Naive thymus-derived CD4-positive, alpha-beta T cell (primary cell): Measurements from ENCODE around the gene DGKI. TPM values are rescaled to one million over a fixed set of nuclear protein-coding genes. Genes with fewer than 3 reads are reported as not detected.

Experiments used
- ATAC-seq: fragments of 150-1000 bp; cut with Tn5 transposase; 2 replicates; pipeline ENCODE4 v1.10.0; 2021; ENCODE audit warnings: mild to moderate bottlenecking, moderate library complexity
- CTCF ChIA-PET: fragments of 350-600 bp; sonication (Branson Sonifier 250); formaldehyde crosslinking; loops from one replicate; lab custom pipeline; 2021; ENCODE audit warnings: antibody characterized with exemption; lab: Charles Lee
- POLR2A ChIA-PET: fragments of 350-600 bp; sonication (Branson Sonifier 250); formaldehyde crosslinking; loops from one replicate; lab custom pipeline; 2021; ENCODE audit warnings: antibody characterized with exemption, inconsistent platforms; lab: Charles Lee
- DNase-seq, 9 donors: peaks; one replicate each; pipeline versions ENCODE4 v3.0.0 to v3.0.0-alpha.2; 2020 to 2022; ENCODE audit warnings: mixed read lengths in 1 of 9
- H3K27ac ChIP-seq: one replicate; pipeline ENCODE4 v1.7.0; 2013; ENCODE audit warnings: mild to moderate bottlenecking, low read depth, low read length, moderate library complexity
- H3K27me3 ChIP-seq, 2 donors: one replicate each; pipeline ENCODE4 v1.7.0; 2013; ENCODE audit warnings: low read length in 2 of 2, mild to moderate bottlenecking in 2 of 2, moderate library complexity in 2 of 2; ENCODE audit not compliant: control insufficient read depth in 2 of 2, insufficient read depth in 2 of 2
- H3K36me3 ChIP-seq, 3 experiments: 1 replicate in 2 of 3; 2 replicates in 1 of 3; pipeline ENCODE4 v1.7.0; 2013; ENCODE audit warnings: low read length in 3 of 3, mild to moderate bottlenecking in 3 of 3, moderate library complexity in 1 of 3; ENCODE audit not compliant: insufficient read depth in 3 of 3, control insufficient read depth in 2 of 3
- H3K4me1 ChIP-seq, 2 donors: one replicate each; pipeline ENCODE4 v1.7.0; 2013; ENCODE audit warnings: low read length in 2 of 2, mild to moderate bottlenecking in 2 of 2, moderate library complexity in 1 of 2; ENCODE audit not compliant: control insufficient read depth in 2 of 2, insufficient read depth in 2 of 2
- H3K4me3 ChIP-seq: 2 replicates; pipeline ENCODE4 v1.7.0; 2013; ENCODE audit warnings: mild to moderate bottlenecking, low read length
- H3K9me3 ChIP-seq, 3 experiments: 1 replicate in 2 of 3; 2 replicates in 1 of 3; pipeline ENCODE4 v1.7.0; 2013; ENCODE audit warnings: low read length in 3 of 3; ENCODE audit not compliant: control insufficient read depth in 2 of 3
- H3K27ac Mint-ChIP-seq, 9 donors: one replicate each; pipeline ENCODE4 v1.8.0; 2020 to 2022; ENCODE audit warnings: mixed read lengths in 9 of 9, mild to moderate bottlenecking in 8 of 9, moderate library complexity in 5 of 9, inconsistent platforms in 2 of 9
- H3K27me3 Mint-ChIP-seq, 5 donors: one replicate each; pipeline ENCODE4 v1.8.0; 2021 to 2022; ENCODE audit warnings: mixed read lengths in 5 of 5, mild to moderate bottlenecking in 1 of 5
- H3K36me3 Mint-ChIP-seq, 5 donors: one replicate each; pipeline ENCODE4 v1.8.0; 2020 to 2022; ENCODE audit warnings: mixed read lengths in 5 of 5, mild to moderate bottlenecking in 3 of 5, inconsistent platforms in 1 of 5
- H3K4me1 Mint-ChIP-seq, 7 donors: one replicate each; pipeline ENCODE4 v1.8.0; 2020 to 2022; ENCODE audit warnings: mixed read lengths in 7 of 7, mild to moderate bottlenecking in 3 of 7, inconsistent platforms in 1 of 7
- H3K4me3 Mint-ChIP-seq, 10 donors: one replicate each; pipeline ENCODE4 v1.8.0; 2020 to 2022; ENCODE audit warnings: mild to moderate bottlenecking in 10 of 10, mixed read lengths in 10 of 10, moderate library complexity in 6 of 10, inconsistent platforms in 2 of 10
- H3K9me3 Mint-ChIP-seq, 11 donors: one replicate each; pipeline ENCODE4 v1.8.0; 2020 to 2022; ENCODE audit warnings: mixed read lengths in 11 of 11, mild to moderate bottlenecking in 4 of 11, inconsistent platforms in 1 of 11, moderate library complexity in 1 of 11
- intact Hi-C, 2 donors: fragments of 100-400 bp; cut with micrococcal nuclease; formaldehyde crosslinking; loops; one replicate each; pipeline ENCODE4 v1.15.1; 2023
- polyA plus RNA-seq, 2 donors: library from polyadenylated mRNA; unstranded; fragments of 300-500 nt; fragmentation: Illumina TruSeq; gene quantifications; one replicate each; pipeline ENCODE4 v1.2.3, GENCODE V29; 2021
- total RNA-seq, 6 experiments: library from RNA in 5 of 6; stranded (reverse) in 5 of 6; gene quantifications; 1 replicate in 5 of 6; 2 replicates in 1 of 6; pipeline ENCODE4 v1.2.3 and lab custom pipeline; 2021 to 2026

DGKI gene
- total and polyA plus RNA-seq, 7 experiments from 2014 or later = 1.3 TPM; not detected in 6

DNA sequence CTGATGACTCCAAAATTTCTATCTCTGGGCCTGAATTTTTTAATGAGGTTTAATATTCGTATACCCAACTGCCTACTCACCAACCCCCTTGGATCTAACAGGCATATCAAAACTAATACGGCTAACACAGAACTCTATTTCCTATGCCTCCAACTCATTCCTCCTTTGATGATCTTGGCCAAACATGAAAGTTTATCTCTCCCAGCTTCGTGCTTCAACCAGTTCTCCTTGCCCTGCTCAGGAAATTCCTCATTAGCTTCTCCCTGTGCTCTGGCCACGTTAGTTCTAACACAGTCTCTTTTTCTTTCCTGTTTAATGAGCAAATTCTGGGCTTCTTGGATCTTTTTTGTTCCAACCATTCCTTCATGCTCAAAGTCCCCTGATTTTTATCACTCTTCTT is 364.3 kb downstream of the DGKI start:
- Mint-ChIP-seq H3K36me3 (no peaks in the 10 kb centered on the region), H3K4me1 (no peaks in the 10 kb centered on the region), H3K27ac (no peak overlapping the region), H3K9me3 (peaks cover 0 to 14% (median 2%) of the 10 kb centered on the region in 11 donors), H3K27me3 (peaks cover 0 to 9% (median 5%) of the 10 kb centered on the region in 5 donors), H3K4me3 (no peak overlapping the region)
- Histone ChIP-seq H3K27ac (no peak overlapping the region), H3K9me3 (no peaks in the 10 kb centered on the region), H3K4me3 (no peak overlapping the region), H3K36me3 (no peaks in the 10 kb centered on the region), H3K27me3 (no peaks in the 10 kb centered on the region), H3K4me1 (no peaks in the 10 kb centered on the region)
- CTCF ChIA-PET = no interaction called here
- intact Hi-C loops = no loop called here
- POLR2A ChIA-PET = no interaction called here
- DNase-seq = no peak
- ATAC-seq = no peak

DNA sequence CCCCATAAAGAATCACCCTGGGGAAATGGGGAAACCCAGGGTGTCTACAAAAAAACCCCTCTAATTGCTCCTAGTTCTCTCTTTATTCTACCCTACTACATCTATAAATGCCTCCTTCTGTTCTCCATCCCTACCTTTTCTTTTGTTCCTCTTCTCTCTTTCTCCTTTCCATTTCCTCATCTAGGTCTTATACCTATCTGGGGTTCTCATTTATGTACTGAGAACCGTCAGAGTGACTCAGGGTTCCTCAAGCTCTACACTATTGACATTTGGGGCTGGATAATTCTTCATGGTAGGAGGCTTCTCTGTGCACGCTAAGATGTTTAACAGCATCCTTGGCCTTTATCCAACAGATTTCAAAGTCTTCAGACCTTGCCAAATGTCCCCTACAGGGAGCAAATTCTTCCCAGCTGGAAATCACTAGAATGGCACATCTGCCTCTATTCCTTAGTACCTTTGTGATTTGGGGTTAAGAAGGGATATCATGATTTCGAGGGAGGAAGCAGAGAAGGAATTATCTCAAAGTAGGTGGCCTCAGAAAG is 365.9 kb downstream of the DGKI start:
- Mint-ChIP-seq H3K27me3 (peaks cover 0 to 9% (median 0%) of the 10 kb centered on the region in 5 donors), H3K4me1 (no peaks in the 10 kb centered on the region), H3K4me3 (no peak overlapping the region), H3K27ac (no peak overlapping the region), H3K36me3 (no peaks in the 10 kb centered on the region), H3K9me3 (peaks cover 0 to 14% (median 2%) of the 10 kb centered on the region in 11 donors)
- ATAC-seq (no peak), DNase-seq (no peak)
- Histone ChIP-seq H3K9me3 (no peaks in the 10 kb centered on the region), H3K36me3 (no peaks in the 10 kb centered on the region), H3K4me1 (no peaks in the 10 kb centered on the region), H3K27ac (no peak overlapping the region), H3K4me3 (no peak overlapping the region), H3K27me3 (no peaks in the 10 kb centered on the region)
- intact Hi-C loops = no loop called here
- CTCF ChIA-PET = no interaction called here
- POLR2A ChIA-PET = no interaction called here

DNA sequence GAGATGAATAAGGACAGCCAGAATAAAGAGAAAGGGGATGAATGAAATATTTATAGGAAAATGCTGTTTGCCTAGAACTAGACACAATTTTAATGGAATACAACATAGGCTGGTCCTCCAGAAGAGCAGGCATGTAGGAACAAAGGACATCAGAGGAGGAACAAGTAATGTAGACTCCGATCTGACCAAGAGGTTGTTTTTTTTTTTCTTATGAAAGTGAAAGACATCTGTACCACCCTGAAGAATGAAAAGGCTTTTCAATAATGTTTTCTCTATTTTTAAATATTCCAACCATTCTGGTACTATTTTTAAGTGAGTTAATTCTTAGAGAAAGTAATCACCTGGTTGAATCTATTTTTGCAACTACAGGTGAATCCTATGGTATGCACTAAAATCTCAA is 366.4 kb downstream of the DGKI start:
- no peaks in the 10 kb centered on the region for H3K4me1 ChIP-seq
- Mint-ChIP-seq H3K27ac (no peak overlapping the region), H3K36me3 (no peaks in the 10 kb centered on the region), H3K9me3 (peaks cover 0 to 14% (median 2%) of the 10 kb centered on the region in 11 donors), H3K4me1 (no peaks in the 10 kb centered on the region), H3K4me3 (no peak overlapping the region), H3K27me3 (peaks cover 0 to 9% (median 0%) of the 10 kb centered on the region in 5 donors)
- H3K27ac ChIP-seq = no peak overlapping the region
- no peaks in the 10 kb centered on the region for H3K36me3 ChIP-seq
- ATAC-seq (no peak), DNase-seq (no peak)
- H3K4me3 ChIP-seq = no peak overlapping the region
- CTCF ChIA-PET = no interaction called here
- H3K9me3 ChIP-seq = no peaks in the 10 kb centered on the region
- H3K27me3 ChIP-seq = no peaks in the 10 kb centered on the region
- intact Hi-C loops = no loop called here
- POLR2A ChIA-PET = no interaction called here

DNA sequence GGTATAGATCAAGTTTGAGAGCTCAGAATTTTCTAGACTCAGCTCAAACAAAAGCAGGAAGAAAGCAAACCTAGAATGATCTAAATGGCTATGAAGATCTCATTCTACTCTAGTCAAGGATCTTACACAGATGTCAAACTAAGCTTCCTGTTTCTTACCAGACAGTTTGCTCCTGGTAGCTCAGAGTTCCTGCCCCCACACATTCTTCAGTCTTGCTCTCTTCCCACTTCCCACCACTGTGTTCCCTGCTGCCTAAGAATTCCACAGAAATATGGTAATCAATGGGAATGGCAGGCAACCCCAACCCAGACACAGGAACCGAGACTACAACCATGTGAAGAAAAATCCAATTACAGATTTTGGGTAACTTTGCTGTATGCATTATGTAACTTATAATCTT is 369.8 kb downstream of the DGKI start:
- peaks cover 0 to 4% (median 0%) of the 10 kb centered on the region in 5 donors for H3K27me3 Mint-ChIP-seq
- intact Hi-C loops = no loop called here
- CTCF ChIA-PET = no interaction called here
- H3K27ac ChIP-seq = no peak overlapping the region
- DNase-seq (no peak), ATAC-seq (no peak)
- H3K4me1 Mint-ChIP-seq = no peaks in the 10 kb centered on the region
- H3K4me1 ChIP-seq = no peaks in the 10 kb centered on the region
- peaks cover 0 to 5% (median 0%) of the 10 kb centered on the region in 11 donors for H3K9me3 Mint-ChIP-seq
- H3K4me3 ChIP-seq = no peak overlapping the region
- no peaks in the 10 kb centered on the region for H3K36me3 Mint-ChIP-seq
- H3K36me3 ChIP-seq = no peaks in the 10 kb centered on the region
- H3K27ac Mint-ChIP-seq = no peak overlapping the region
- no peaks in the 10 kb centered on the region for H3K9me3 ChIP-seq
- H3K4me3 Mint-ChIP-seq = no peak overlapping the region
- POLR2A ChIA-PET = no interaction called here
- H3K27me3 ChIP-seq = no peaks in the 10 kb centered on the region

DNA sequence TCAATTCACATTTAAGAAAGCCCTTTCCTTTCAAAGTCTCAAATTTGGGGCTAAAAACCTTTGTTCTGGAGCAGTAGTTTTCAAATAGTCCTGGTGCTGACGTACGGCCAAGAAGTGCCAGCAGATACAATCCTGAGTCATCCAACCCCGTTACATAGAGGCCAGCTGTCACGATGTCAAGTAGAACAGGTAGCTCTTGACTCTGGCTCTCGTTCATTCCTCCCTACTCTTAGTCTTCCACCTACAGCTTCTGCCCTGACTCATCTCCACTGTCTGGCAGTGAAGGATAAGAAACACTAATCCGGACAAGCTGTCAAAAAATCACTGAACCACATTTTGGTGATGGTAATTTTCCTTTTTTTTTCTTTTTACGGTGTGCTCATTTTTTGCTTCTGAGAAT is 370.8 kb downstream of the DGKI start:
- ATAC-seq = no peak
- intact Hi-C loops = no loop called here
- no peaks in the 10 kb centered on the region for H3K4me1 ChIP-seq
- H3K4me3 Mint-ChIP-seq = no peak overlapping the region
- peaks cover 0 to 4% (median 0%) of the 10 kb centered on the region in 5 donors for H3K27me3 Mint-ChIP-seq
- H3K27ac Mint-ChIP-seq = no peak overlapping the region
- no peaks in the 10 kb centered on the region for H3K27me3 ChIP-seq
- no peaks in the 10 kb centered on the region for H3K36me3 Mint-ChIP-seq
- H3K9me3 ChIP-seq = no peaks in the 10 kb centered on the region
- H3K27ac ChIP-seq = no peak overlapping the region
- no peaks in the 10 kb centered on the region for H3K36me3 ChIP-seq
- H3K4me3 ChIP-seq = no peak overlapping the region
- H3K9me3 Mint-ChIP-seq = peaks cover 0 to 5% (median 0%) of the 10 kb centered on the region in 11 donors
- POLR2A ChIA-PET = no interaction called here
- CTCF ChIA-PET = no interaction called here
- DNase-seq = no peak
- no peaks in the 10 kb centered on the region for H3K4me1 Mint-ChIP-seq

DNA sequence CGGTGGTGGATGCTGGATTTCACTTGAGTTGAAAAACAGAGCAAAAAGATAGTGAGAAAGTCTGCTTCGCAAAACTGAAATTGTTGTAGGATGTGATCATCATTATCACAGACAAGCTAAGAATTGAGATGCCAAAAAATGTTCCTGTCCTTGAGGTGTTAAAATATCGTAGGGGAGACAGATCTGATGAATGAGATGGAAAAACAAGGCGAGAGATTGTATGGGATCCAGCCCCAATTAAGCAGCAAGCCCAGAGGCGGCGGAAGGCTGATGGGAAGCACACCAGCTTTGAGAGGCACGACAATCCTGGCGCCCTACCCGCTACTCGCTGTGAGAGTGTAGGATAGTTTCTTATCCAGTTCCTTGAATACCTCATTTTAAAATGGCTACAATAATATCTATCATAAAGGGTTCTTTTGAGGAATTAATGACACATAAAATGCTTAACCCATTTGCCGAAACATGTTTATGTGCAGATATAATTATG is 372.2 kb downstream of the DGKI start:
- Histone ChIP-seq H3K36me3 (no peaks in the 10 kb centered on the region), H3K9me3 (no peaks in the 10 kb centered on the region), H3K27ac (no peak overlapping the region), H3K27me3 (no peaks in the 10 kb centered on the region), H3K4me1 (no peaks in the 10 kb centered on the region), H3K4me3 (no peak overlapping the region)
- intact Hi-C loops = no loop called here
- H3K4me3 Mint-ChIP-seq = no peak overlapping the region
- no peak for DNase-seq
- ChIA-PET CTCF (no interaction called here), POLR2A (no interaction called here)
- H3K36me3 Mint-ChIP-seq = no peaks in the 10 kb centered on the region
- H3K9me3 Mint-ChIP-seq = peaks cover 0 to 5% (median 0%) of the 10 kb centered on the region in 11 donors
- H3K27ac Mint-ChIP-seq = no peak overlapping the region
- peaks cover 0 to 6% (median 0%) of the 10 kb centered on the region in 5 donors for H3K27me3 Mint-ChIP-seq
- ATAC-seq = no peak
- H3K4me1 Mint-ChIP-seq = no peaks in the 10 kb centered on the region

DNA sequence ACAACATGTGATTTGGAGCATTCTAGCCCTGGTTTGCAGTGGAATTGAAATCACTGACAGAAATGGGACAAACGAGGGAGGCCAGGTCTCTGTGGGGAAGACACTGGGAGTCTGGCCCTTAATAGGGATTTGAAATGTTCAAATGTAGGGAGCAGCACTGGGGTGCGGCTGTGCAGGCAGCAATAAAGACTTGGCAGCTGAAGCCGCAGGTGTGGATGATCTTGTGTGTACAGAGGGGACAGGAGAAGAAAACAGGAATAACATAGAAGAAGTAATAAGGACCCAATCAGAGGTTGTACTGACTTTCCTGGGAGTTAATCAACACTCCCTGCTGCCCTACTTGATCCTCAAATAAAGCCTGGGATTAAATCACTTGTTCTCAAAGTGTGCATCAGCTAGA is 375.6 kb downstream of the DGKI start:
- ChIA-PET CTCF (no interaction called here), POLR2A (no interaction called here)
- Histone ChIP-seq H3K4me1 (no peaks in the 10 kb centered on the region), H3K9me3 (no peaks in the 10 kb centered on the region), H3K4me3 (no peak overlapping the region), H3K27ac (no peak overlapping the region), H3K27me3 (no peaks in the 10 kb centered on the region), H3K36me3 (no peaks in the 10 kb centered on the region)
- H3K4me1 Mint-ChIP-seq = no peaks in the 10 kb centered on the region
- H3K4me3 Mint-ChIP-seq = no peak overlapping the region
- no peaks in the 10 kb centered on the region for H3K36me3 Mint-ChIP-seq
- DNase-seq (no peak), ATAC-seq (no peak)
- H3K9me3 Mint-ChIP-seq = peaks cover 0 to 5% (median 0%) of the 10 kb centered on the region in 11 donors
- intact Hi-C loops = no loop called here
- no peak overlapping the region for H3K27ac Mint-ChIP-seq
- H3K27me3 Mint-ChIP-seq = peaks cover 0 to 11% (median 6%) of the 10 kb centered on the region in 5 donors
